HG02885 (cell line): ENCODE measurements around the gene PLA2G4F.

Experiments used
- ATAC-seq: cut with Tn5 transposase; IDR thresholded peaks from one replicate; pipeline ENCODE4 v1.9.1; 2021; ENCODE audit warnings: mild to moderate bottlenecking; ENCODE audit not compliant: unreplicated experiment, poor library complexity

Gene PLA2G4F

GRCh38 chr15:42165106-42165505 is 8.7 kb upstream of the PLA2G4F start:
- ATAC-seq, result no peak

- ATAC-seq, result no peak
Measured at GRCh38 chr15:42163947-42164550, 7.6 kb upstream of the PLA2G4F start.

DNA sequence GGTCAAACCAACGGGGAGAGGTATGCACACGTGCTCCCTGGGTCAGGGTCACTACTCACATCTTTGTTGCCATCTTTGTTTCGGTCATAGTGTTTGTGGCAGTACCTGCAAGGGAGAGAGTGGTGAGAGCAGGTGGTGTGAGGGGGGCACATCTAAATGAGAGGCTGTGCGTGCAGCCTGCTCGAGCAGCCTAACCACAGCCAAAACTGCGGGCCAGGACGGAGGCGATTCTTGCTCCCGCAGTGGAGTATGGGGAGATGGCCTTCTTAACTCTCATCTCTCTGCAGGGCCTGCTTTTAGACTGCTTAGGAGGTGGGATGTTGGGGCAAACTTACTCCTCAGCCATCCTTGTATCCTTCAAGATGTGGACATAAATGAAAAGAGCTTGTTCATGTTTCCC is 6.9 kb upstream of the PLA2G4F start:
- ATAC-seq, result no peak

DNA sequence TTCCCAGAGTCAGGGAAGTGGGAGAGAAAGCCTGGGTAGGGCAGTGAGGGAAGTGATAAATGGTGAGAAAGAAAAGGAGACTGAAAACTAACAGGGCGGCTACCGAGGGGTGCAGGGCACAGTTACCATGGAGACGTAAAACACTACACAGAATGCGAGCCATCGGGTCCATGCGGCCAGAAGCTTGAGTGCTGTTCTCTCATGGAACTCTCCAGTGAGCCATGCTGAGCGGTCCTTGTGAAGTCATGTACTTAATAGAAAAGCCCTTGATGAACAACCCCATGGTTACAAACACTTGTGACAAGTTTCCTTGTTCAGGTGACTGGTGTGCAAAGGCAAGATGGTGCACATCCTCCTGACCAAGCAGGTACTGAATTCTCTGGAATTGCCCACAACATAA is 3.7 kb upstream of the PLA2G4F start:
- no peak for ATAC-seq

GRCh38 chr15:42159381-42160015 is 3.1 kb upstream of the PLA2G4F start:
- ATAC-seq, result no peak

- no peak for ATAC-seq
Measured at GRCh38 chr15:42158941-42159340, 2.5 kb upstream of the PLA2G4F start.

- ATAC-seq, result no peak
Measured at GRCh38 chr15:42157981-42158765, 1.7 kb upstream of the PLA2G4F start.

DNA sequence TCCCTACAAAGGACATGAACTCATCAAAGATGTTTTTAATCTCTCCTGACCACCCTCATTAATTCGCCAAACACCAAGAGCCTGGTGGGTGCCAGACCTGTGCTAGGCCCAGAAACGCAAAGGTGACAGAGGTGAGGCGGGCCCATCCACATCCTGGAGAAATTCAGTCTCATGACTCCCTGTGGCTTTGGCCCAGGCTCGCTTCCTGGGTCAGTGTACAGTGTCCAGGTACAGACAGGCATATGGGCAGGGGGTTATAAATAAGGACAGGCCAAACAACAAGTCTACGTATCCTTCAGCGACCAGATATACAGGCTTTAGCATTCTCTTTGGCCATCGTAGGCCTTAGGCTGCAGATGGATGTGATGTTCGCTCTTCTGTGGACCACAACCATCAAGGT is 945 bp upstream of the PLA2G4F start:
- no peak for ATAC-seq

GRCh38 chr15:42155546-42156242 is 742 bp downstream of the PLA2G4F start:
- ATAC-seq, result no peak

DNA sequence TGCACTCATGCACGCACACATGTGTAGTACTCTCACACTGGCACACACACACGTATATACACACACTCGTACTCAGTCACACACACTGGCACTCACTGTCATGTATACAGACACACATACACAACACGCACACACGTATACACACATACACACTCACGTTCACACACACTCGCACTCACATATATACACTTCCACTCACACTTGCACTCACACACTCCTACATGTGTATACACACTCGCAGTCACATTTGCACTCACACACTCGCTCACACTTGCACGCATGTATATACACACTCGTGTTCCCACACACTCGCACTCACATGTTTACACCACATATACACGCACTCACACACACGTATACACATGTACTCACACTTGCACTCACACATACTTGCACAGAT is 1.5 kb downstream of the PLA2G4F start:
- ATAC-seq, result no peak

GRCh38 chr15:42154212-42154941 is 2.1 kb downstream of the PLA2G4F start:
- ATAC-seq, result no peak

- no peak for ATAC-seq
Measured at GRCh38 chr15:42153874-42154211, 2.6 kb downstream of the PLA2G4F start.

- no peak for ATAC-seq
Measured at GRCh38 chr15:42152921-42153698, 3.3 kb downstream of the PLA2G4F start.

DNA sequence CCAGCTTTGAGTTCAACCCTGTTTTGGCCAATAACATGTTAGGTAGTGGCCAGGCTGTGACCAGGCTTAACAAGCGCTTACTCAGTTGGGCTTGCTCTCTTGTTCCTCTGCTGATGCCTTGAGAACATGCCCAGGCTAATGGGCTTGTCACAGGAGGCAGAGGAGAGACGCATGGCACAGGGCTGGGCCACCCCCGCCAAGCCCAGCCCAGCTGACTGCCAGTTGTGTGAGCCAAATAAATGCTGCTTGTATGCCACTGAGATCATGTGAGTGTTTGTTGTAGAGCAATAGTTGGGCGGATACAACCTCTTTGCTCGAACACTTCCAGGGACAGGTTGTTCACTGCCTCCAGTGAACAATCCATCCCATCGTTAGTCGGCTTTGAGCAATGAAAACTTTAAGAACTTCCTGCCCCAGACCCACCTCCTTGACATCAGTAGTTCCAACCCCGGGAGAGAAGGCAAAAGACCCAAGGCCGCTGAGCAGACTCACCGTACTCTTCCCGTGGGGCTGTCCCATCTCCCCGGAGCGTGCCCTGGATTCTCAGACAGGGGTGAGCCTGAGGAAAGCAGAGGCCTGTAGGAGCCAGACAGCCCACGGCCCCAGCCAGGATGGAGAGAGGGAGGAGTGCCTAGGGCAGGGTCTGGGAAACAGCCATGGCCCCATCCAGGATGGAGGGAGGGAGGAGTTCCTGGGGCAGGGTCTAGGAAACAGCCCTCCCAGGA is 4.1 kb downstream of the PLA2G4F start:
- no peak for ATAC-seq

GRCh38 chr15:42151736-42152135 is 4.7 kb downstream of the PLA2G4F start:
- ATAC-seq, result no peak

- ATAC-seq, result no peak
Measured at GRCh38 chr15:42151141-42151561, 5.3 kb downstream of the PLA2G4F start.

- no peak for ATAC-seq
Measured at GRCh38 chr15:42150219-42150970, 6.0 kb downstream of the PLA2G4F start.

GRCh38 chr15:42149493-42150218 is 6.8 kb downstream of the PLA2G4F start:
- ATAC-seq, result no peak
